Measurements from ENCODE around the gene CHL1.

Gene CHL1

DNA sequence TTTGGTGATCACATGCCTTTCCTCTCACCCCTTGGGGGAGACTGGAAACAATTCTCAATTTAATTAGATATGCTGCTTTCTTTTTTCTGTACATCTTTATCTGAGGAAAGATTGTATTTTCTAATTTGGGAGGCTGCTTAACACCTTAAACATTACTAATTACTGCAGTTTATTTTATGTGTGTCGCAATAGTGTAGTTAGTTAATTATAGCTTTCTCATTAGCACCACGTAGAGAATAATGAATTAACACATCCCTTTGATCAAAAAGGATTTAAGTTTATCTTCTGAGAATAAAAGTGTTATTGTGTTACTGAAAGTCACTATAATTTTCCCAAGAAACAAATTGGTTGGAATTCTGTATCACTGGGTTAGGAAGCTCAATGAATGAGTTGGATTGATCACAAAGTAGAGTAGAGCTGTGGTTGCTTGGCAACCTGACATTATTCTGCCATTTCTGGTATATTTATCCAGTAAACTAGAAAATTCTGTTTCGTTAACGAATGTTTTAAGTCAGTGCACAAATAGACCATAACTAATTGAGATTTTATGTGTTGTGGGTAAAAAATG is 4.3 kb downstream of the CHL1 start:
- TF ChIP-seq, protein P1, sequence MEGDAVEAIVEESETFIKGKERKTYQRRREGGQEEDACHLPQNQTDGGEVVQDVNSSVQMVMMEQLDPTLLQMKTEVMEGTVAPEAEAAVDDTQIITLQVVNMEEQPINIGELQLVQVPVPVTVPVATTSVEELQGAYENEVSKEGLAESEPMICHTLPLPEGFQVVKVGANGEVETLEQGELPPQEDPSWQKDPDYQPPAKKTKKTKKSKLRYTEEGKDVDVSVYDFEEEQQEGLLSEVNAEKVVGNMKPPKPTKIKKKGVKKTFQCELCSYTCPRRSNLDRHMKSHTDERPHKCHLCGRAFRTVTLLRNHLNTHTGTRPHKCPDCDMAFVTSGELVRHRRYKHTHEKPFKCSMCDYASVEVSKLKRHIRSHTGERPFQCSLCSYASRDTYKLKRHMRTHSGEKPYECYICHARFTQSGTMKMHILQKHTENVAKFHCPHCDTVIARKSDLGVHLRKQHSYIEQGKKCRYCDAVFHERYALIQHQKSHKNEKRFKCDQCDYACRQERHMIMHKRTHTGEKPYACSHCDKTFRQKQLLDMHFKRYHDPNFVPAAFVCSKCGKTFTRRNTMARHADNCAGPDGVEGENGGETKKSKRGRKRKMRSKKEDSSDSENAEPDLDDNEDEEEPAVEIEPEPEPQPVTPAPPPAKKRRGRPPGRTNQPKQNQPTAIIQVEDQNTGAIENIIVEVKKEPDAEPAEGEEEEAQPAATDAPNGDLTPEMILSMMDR (IDR thresholded peaks at IDR 0.05; ENCODE audit: poor library complexity, severe bottlenecking): no peak
- H3K4me3 ChIP-seq (ENCODE audit: severe bottlenecking): no peak overlapping the region
- ATAC-seq (ENCODE audit: low read depth) (no peak), DNase-seq (ENCODE audit: low spot score) (no peak)
- H3K27me3 ChIP-seq (ENCODE audit: insufficient read depth, poor library complexity, severe bottlenecking): peaks cover 30% of the 10 kb centered on the region
- no peaks in the 10 kb centered on the region for H3K9me3 ChIP-seq (ENCODE audit: severe bottlenecking)
- H3K36me3 ChIP-seq (ENCODE audit: low read depth): no peaks in the 10 kb centered on the region
- H3K4me1 ChIP-seq (ENCODE audit: insufficient read depth, poor library complexity, severe bottlenecking): no peaks in the 10 kb centered on the region
- no peak overlapping the region for H3K27ac ChIP-seq (ENCODE audit: poor library complexity, severe bottlenecking)

DNA sequence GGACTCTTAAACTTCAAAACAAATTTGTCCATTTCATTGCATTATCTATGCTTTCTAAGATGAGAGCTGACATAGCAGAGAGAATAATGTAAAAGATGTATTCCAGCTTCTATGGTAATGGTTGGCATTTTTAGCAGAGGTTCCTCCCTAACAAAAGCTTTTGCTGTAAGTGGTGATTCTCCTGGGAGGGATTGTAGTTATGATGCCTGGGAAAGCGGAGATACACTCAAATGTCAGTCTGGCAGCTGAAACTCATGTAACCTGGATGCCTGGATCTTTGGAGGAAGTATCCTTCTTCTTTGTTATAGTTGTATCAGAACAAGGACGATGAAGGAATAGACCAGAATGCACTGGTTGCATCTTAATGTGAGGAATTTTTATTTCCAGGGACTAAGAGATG is 7.5 kb downstream of the CHL1 start:
- H3K4me3 ChIP-seq (ENCODE audit: severe bottlenecking): no peak overlapping the region
- H3K27me3 ChIP-seq (ENCODE audit: insufficient read depth, poor library complexity, severe bottlenecking): no peaks in the 10 kb centered on the region
- H3K9me3 ChIP-seq (ENCODE audit: severe bottlenecking): no peaks in the 10 kb centered on the region
- TF ChIP-seq, protein P1 (IDR thresholded peaks at IDR 0.05; ENCODE audit: poor library complexity, severe bottlenecking): no peak
- no peaks in the 10 kb centered on the region for H3K4me1 ChIP-seq (ENCODE audit: insufficient read depth, poor library complexity, severe bottlenecking)
- no peak overlapping the region for H3K27ac ChIP-seq (ENCODE audit: poor library complexity, severe bottlenecking)
- H3K36me3 ChIP-seq (ENCODE audit: low read depth): no peaks in the 10 kb centered on the region
- ATAC-seq (ENCODE audit: low read depth) (no peak), DNase-seq (ENCODE audit: low spot score) (no peak)

DNA sequence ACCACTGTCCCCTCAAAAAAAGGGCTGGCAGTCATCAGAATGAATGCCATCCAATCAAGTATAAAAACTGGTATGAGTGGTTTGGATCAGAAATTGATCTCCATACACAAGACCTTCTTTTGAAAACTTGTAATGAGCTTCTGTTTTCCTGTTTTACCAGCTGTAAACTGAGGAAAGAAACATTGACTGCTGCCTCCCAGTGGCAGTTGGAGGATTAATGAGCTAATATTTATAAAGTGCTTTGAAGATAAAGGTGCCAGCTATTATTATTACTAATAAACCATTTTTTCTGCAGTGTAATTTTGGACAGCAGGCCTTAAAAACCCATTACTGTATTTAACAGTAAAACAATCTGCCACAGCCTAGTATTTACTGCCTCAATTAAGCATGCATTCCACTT is 11.4 kb downstream of the CHL1 start:
- TF ChIP-seq, protein P1 (IDR thresholded peaks at IDR 0.05; ENCODE audit: poor library complexity, severe bottlenecking): peak; percentile 4
- Histone ChIP-seq H3K9me3 (ENCODE audit: severe bottlenecking) (no peaks in the 10 kb centered on the region), H3K4me3 (ENCODE audit: severe bottlenecking) (no peak overlapping the region), H3K27me3 (ENCODE audit: insufficient read depth, poor library complexity, severe bottlenecking) (no peaks in the 10 kb centered on the region), H3K27ac (ENCODE audit: poor library complexity, severe bottlenecking) (no peak overlapping the region), H3K36me3 (ENCODE audit: low read depth) (no peaks in the 10 kb centered on the region), H3K4me1 (ENCODE audit: insufficient read depth, poor library complexity, severe bottlenecking) (no peaks in the 10 kb centered on the region)
- no peak for DNase-seq (ENCODE audit: low spot score)
- no peak for ATAC-seq (ENCODE audit: low read depth)

DNA sequence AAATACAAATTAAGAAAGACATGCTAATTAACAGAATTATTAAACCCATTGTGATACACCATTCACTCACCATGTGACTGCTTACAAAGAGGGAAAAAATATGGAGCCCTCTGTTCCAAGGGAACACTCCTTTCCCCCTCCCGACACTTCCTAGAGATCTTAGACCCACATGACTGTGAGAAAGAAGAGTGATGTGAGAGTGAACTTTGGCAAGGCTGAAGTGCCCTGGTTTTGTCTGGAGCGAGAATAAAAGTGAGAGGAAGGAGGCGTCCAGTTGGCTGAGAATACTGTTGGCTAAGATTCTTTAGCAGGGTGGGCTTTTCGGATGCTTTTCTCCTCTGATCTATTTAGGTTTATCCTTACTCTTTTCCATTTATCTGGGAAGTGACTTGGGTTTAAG is 14.1 kb downstream of the CHL1 start:
- DNase-seq (ENCODE audit: low spot score) (no peak), ATAC-seq (ENCODE audit: low read depth) (no peak)
- no peaks in the 10 kb centered on the region for H3K4me1 ChIP-seq (ENCODE audit: insufficient read depth, poor library complexity, severe bottlenecking)
- TF ChIP-seq, protein P1 (IDR thresholded peaks at IDR 0.05; ENCODE audit: poor library complexity, severe bottlenecking): no peak
- H3K27me3 ChIP-seq (ENCODE audit: insufficient read depth, poor library complexity, severe bottlenecking): no peaks in the 10 kb centered on the region
- H3K27ac ChIP-seq (ENCODE audit: poor library complexity, severe bottlenecking): no peak overlapping the region
- H3K4me3 ChIP-seq (ENCODE audit: severe bottlenecking): no peak overlapping the region
- H3K36me3 ChIP-seq (ENCODE audit: low read depth): no peaks in the 10 kb centered on the region
- H3K9me3 ChIP-seq (ENCODE audit: severe bottlenecking): no peaks in the 10 kb centered on the region

DNA sequence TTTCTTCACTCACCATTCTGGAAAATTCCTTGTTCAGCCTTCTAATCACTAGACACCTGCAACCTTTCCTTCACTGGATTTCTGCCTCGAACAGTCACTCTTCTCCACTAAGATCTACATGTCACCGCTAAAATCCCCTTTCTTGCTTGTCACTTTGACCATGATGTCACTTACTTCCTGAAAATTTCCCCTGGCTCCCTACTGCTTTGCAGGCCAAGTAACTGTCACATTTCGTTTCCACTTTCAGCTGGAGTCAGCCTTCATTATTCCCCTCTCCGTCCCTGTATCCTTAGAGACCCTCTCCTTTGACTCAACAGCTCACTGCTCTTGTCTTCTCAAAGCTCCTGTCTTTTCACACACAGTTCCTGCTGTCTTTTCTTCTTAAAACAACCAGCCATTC is 15.9 kb downstream of the CHL1 start:
- no peaks in the 10 kb centered on the region for H3K4me1 ChIP-seq (ENCODE audit: insufficient read depth, poor library complexity, severe bottlenecking)
- H3K36me3 ChIP-seq (ENCODE audit: low read depth): no peaks in the 10 kb centered on the region
- H3K27ac ChIP-seq (ENCODE audit: poor library complexity, severe bottlenecking): no peak overlapping the region
- TF ChIP-seq, protein P1 (IDR thresholded peaks at IDR 0.05; ENCODE audit: poor library complexity, severe bottlenecking): no peak
- no peak for DNase-seq (ENCODE audit: low spot score)
- H3K4me3 ChIP-seq (ENCODE audit: severe bottlenecking): no peak overlapping the region
- no peak for ATAC-seq (ENCODE audit: low read depth)
- H3K9me3 ChIP-seq (ENCODE audit: severe bottlenecking): no peaks in the 10 kb centered on the region
- H3K27me3 ChIP-seq (ENCODE audit: insufficient read depth, poor library complexity, severe bottlenecking): no peaks in the 10 kb centered on the region
